Activated CD8-positive, alpha-beta memory T cell treated with anti-CD3 and anti-CD28 coated beads, Interleukin-2, amount 10 ng/mL, durations not matched to agents 7 days and 5 days (primary cell): ENCODE data around the gene DOCK9. TPM values are rescaled to one million over a fixed set of nuclear protein-coding genes. Genes with fewer than 3 reads are reported as not detected.

Experiments used
- ATAC-seq: fragments of 150-1000 bp; cut with Tn5 transposase; one replicate; pipeline ENCODE4 v1.10.0; 2021; ENCODE audit warnings: moderate library complexity
- CTCF ChIA-PET: fragments of 350-600 bp; sonication (Branson Sonifier 250); formaldehyde crosslinking; loops from one replicate; lab custom pipeline; 2021; ENCODE audit warnings: antibody characterized with exemption; lab: Charles Lee
- DNase-seq: peaks from one replicate; pipeline ENCODE4 v3.0.0-alpha.2; 2020
- H3K27ac Mint-ChIP-seq: one replicate; pipeline ENCODE4 v1.8.0; 2021; ENCODE audit warnings: mild to moderate bottlenecking, mixed read lengths
- H3K27me3 Mint-ChIP-seq: one replicate; pipeline ENCODE4 v1.8.0; 2021; ENCODE audit warnings: mixed read lengths
- H3K36me3 Mint-ChIP-seq: one replicate; pipeline ENCODE4 v1.8.0; 2021; ENCODE audit warnings: mild to moderate bottlenecking, mixed read lengths
- H3K4me1 Mint-ChIP-seq: one replicate; pipeline ENCODE4 v1.8.0; 2021; ENCODE audit warnings: mixed read lengths
- H3K4me3 Mint-ChIP-seq: one replicate; pipeline ENCODE4 v1.8.0; 2021; ENCODE audit warnings: mild to moderate bottlenecking, moderate library complexity, mixed read lengths
- H3K9me3 Mint-ChIP-seq: one replicate; pipeline ENCODE4 v1.8.0; 2022; ENCODE audit warnings: low read depth, mixed read lengths
- total RNA-seq, 2 experiments: library from RNA; stranded (reverse); gene quantifications; one replicate each; pipeline ENCODE4 v1.2.3, GENCODE V29; 2021

Gene DOCK9
- total RNA-seq, 2 experiments from 2014 or later: 37.5 to 79.9 TPM

- Mint-ChIP-seq H3K27ac (no peak overlapping the region), H3K9me3 (no peaks in the 10 kb centered on the region), H3K27me3 (no peaks in the 10 kb centered on the region), H3K4me1 (no peaks in the 10 kb centered on the region), H3K36me3 (peaks cover 2% of the 10 kb centered on the region), H3K4me3 (no peak overlapping the region)
- CTCF ChIA-PET: no interaction called here
- DNase-seq (no peak), ATAC-seq (no peak)
Measured at GRCh38 chr13:98942485-98942884, 35.4 kb downstream of the DOCK9 start.

- DNase-seq (no peak), ATAC-seq (no peak)
- Mint-ChIP-seq H3K4me3 (no peak overlapping the region), H3K36me3 (peaks cover 2% of the 10 kb centered on the region), H3K4me1 (no peaks in the 10 kb centered on the region), H3K27me3 (no peaks in the 10 kb centered on the region), H3K9me3 (no peaks in the 10 kb centered on the region), H3K27ac (no peak overlapping the region)
- CTCF ChIA-PET: no interaction called here
Measured at GRCh38 chr13:98941536-98941935, 36.3 kb downstream of the DOCK9 start.

- Mint-ChIP-seq H3K36me3 (peaks cover 2% of the 10 kb centered on the region), H3K27me3 (no peaks in the 10 kb centered on the region), H3K4me1 (no peaks in the 10 kb centered on the region), H3K4me3 (no peak overlapping the region), H3K9me3 (peaks cover under 1% of the 10 kb centered on the region), H3K27ac (no peak overlapping the region)
- DNase-seq (no peak), ATAC-seq (no peak)
- CTCF ChIA-PET: no interaction called here
Measured at GRCh38 chr13:98941126-98941525, 36.7 kb downstream of the DOCK9 start.

GRCh38 chr13:98940325-98941001, 37.4 kb downstream of the DOCK9 start:
- Mint-ChIP-seq H3K36me3 (peaks cover 5% of the 10 kb centered on the region), H3K4me3 (no peak overlapping the region), H3K27me3 (no peaks in the 10 kb centered on the region), H3K9me3 (peaks cover 3% of the 10 kb centered on the region), H3K27ac (no peak overlapping the region), H3K4me1 (no peaks in the 10 kb centered on the region)
- DNase-seq: no peak
- ATAC-seq: no peak
- CTCF ChIA-PET: no interaction called here

GRCh38 chr13:98939660-98940191, 38.1 kb downstream of the DOCK9 start:
- no peaks in the 10 kb centered on the region for H3K4me1 Mint-ChIP-seq
- CTCF ChIA-PET: no interaction called here
- peaks cover 7% of the 10 kb centered on the region for H3K9me3 Mint-ChIP-seq
- no peak overlapping the region for H3K4me3 Mint-ChIP-seq
- no peak for ATAC-seq
- H3K36me3 Mint-ChIP-seq: peaks cover 7% of the 10 kb centered on the region
- H3K27me3 Mint-ChIP-seq: no peaks in the 10 kb centered on the region
- H3K27ac Mint-ChIP-seq: no peak overlapping the region
- no peak for DNase-seq

GRCh38 chr13:98938801-98939200, 39.1 kb downstream of the DOCK9 start:
- Mint-ChIP-seq H3K4me3 (no peak overlapping the region), H3K36me3 (peaks cover 14% of the 10 kb centered on the region), H3K27ac (no peak overlapping the region), H3K9me3 (peaks cover 11% of the 10 kb centered on the region), H3K4me1 (no peaks in the 10 kb centered on the region), H3K27me3 (no peaks in the 10 kb centered on the region)
- DNase-seq (no peak), ATAC-seq (no peak)
- CTCF ChIA-PET: no interaction called here

- CTCF ChIA-PET: no interaction called here
- Mint-ChIP-seq H3K27ac (no peak overlapping the region), H3K36me3 (peaks cover 19% of the 10 kb centered on the region), H3K27me3 (no peaks in the 10 kb centered on the region), H3K4me1 (no peaks in the 10 kb centered on the region), H3K4me3 (no peak overlapping the region), H3K9me3 (peaks cover 16% of the 10 kb centered on the region)
- DNase-seq: no peak
- no peak for ATAC-seq
Measured at GRCh38 chr13:98937911-98938381, 39.9 kb downstream of the DOCK9 start.

GRCh38 chr13:98934243-98934642, 43.6 kb downstream of the DOCK9 start:
- CTCF ChIA-PET: no interaction called here
- H3K4me3 Mint-ChIP-seq: no peak overlapping the region
- H3K4me1 Mint-ChIP-seq: no peaks in the 10 kb centered on the region
- H3K27me3 Mint-ChIP-seq: no peaks in the 10 kb centered on the region
- no peak overlapping the region for H3K27ac Mint-ChIP-seq
- H3K36me3 Mint-ChIP-seq: peaks cover 19% of the 10 kb centered on the region
- peaks cover 16% of the 10 kb centered on the region for H3K9me3 Mint-ChIP-seq
- ATAC-seq (no peak), DNase-seq (no peak)

GRCh38 chr13:98930151-98930591, 47.7 kb downstream of the DOCK9 start:
- Mint-ChIP-seq H3K36me3 (peaks cover 20% of the 10 kb centered on the region), H3K27me3 (no peaks in the 10 kb centered on the region), H3K9me3 (peaks cover 12% of the 10 kb centered on the region), H3K4me1 (no peaks in the 10 kb centered on the region), H3K4me3 (no peak overlapping the region), H3K27ac (no peak overlapping the region)
- CTCF ChIA-PET: no interaction called here
- ATAC-seq: no peak
- no peak for DNase-seq

GRCh38 chr13:98927951-98928927, 49.6 kb downstream of the DOCK9 start:
- Mint-ChIP-seq H3K4me3 (no peak overlapping the region), H3K36me3 (peaks cover 8% of the 10 kb centered on the region), H3K27ac (no peak overlapping the region), H3K27me3 (no peaks in the 10 kb centered on the region), H3K4me1 (no peaks in the 10 kb centered on the region), H3K9me3 (no peaks in the 10 kb centered on the region)
- DNase-seq: no peak
- CTCF ChIA-PET: no interaction called here
- no peak for ATAC-seq

GRCh38 chr13:98925949-98926348, 51.9 kb downstream of the DOCK9 start:
- Mint-ChIP-seq H3K4me3 (no peak overlapping the region), H3K9me3 (no peaks in the 10 kb centered on the region), H3K4me1 (no peaks in the 10 kb centered on the region), H3K36me3 (peaks cover 23% of the 10 kb centered on the region), H3K27me3 (no peaks in the 10 kb centered on the region), H3K27ac (no peak overlapping the region)
- DNase-seq: no peak
- CTCF ChIA-PET: no interaction called here
- no peak for ATAC-seq

GRCh38 chr13:98923641-98924397, 54.0 kb downstream of the DOCK9 start:
- CTCF ChIA-PET: no interaction called here
- H3K27me3 Mint-ChIP-seq: no peaks in the 10 kb centered on the region
- no peak overlapping the region for H3K4me3 Mint-ChIP-seq
- peaks cover 11% of the 10 kb centered on the region for H3K4me1 Mint-ChIP-seq
- DNase-seq (no peak), ATAC-seq (no peak)
- no peak overlapping the region for H3K27ac Mint-ChIP-seq
- peaks cover 30% of the 10 kb centered on the region for H3K36me3 Mint-ChIP-seq
- H3K9me3 Mint-ChIP-seq: no peaks in the 10 kb centered on the region

- H3K9me3 Mint-ChIP-seq: no peaks in the 10 kb centered on the region
- no peaks in the 10 kb centered on the region for H3K27me3 Mint-ChIP-seq
- ATAC-seq (no peak), DNase-seq (no peak)
- peaks cover 20% of the 10 kb centered on the region for H3K4me1 Mint-ChIP-seq
- no peak overlapping the region for H3K4me3 Mint-ChIP-seq
- peaks cover 37% of the 10 kb centered on the region for H3K36me3 Mint-ChIP-seq
- no peak overlapping the region for H3K27ac Mint-ChIP-seq
- CTCF ChIA-PET: no interaction called here
Measured at GRCh38 chr13:98922306-98922705, 55.6 kb downstream of the DOCK9 start.
